NCI-H1436 (cell line): ENCODE results near the gene DGKZ.

Experiments used
- DNase-seq: peaks from one replicate; lab custom pipeline; 2025; lab: John Stamatoyannopoulos, UW

The DGKZ gene

GRCh38 chr11:46381819-46382645 lies 34.8 kb downstream of the DGKZ start:
- DNase-seq, result peak; percentile 54

GRCh38 chr11:46382646-46383403 lies 35.6 kb downstream of the DGKZ start:
- DNase-seq, result peak; percentile 46

GRCh38 chr11:46383404-46383758 lies 36.1 kb downstream of the DGKZ start:
- no peak for DNase-seq

- peak; percentile 27 for DNase-seq
Measured at GRCh38 chr11:46383974-46384701, 36.9 kb downstream of the DGKZ start.

- DNase-seq, result no peak
Measured at GRCh38 chr11:46385169-46386004, 38.1 kb downstream of the DGKZ start.

- DNase-seq, result no peak
Measured at GRCh38 chr11:46386005-46386578, 38.8 kb downstream of the DGKZ start.

- no peak for DNase-seq
Measured at GRCh38 chr11:46386674-46387073, 39.4 kb downstream of the DGKZ start.

GRCh38 chr11:46387456-46387855 lies 40.2 kb downstream of the DGKZ start:
- DNase-seq, result no peak

- DNase-seq, result no peak
Measured at GRCh38 chr11:46387919-46388618, 40.8 kb downstream of the DGKZ start.

GRCh38 chr11:46388619-46389449 lies 41.6 kb downstream of the DGKZ start:
- no peak for DNase-seq

GRCh38 chr11:46389450-46390330 lies 42.4 kb downstream of the DGKZ start:
- no peak for DNase-seq

- no peak for DNase-seq
Measured at GRCh38 chr11:46390331-46391171, 43.3 kb downstream of the DGKZ start.

GRCh38 chr11:46391186-46391577 lies 43.9 kb downstream of the DGKZ start:
- DNase-seq, result no peak

- DNase-seq, result peak; percentile 81
Measured at GRCh38 chr11:46391578-46392420, 44.5 kb downstream of the DGKZ start, which contains the start of gene CHRM4. Gene CHRM4 (minus strand): TSS chr11:46391776. CDS start chr11:46386557, 5,219 bp downstream.

GRCh38 chr11:46392421-46393230 lies 45.4 kb downstream of the DGKZ start:
- peak; percentile 79 for DNase-seq

GRCh38 chr11:46393231-46393616 lies 46.0 kb downstream of the DGKZ start:
- DNase-seq, result no peak
